HepG2 (cell line): ENCODE results near the gene FGD4. TPM values are rescaled to one million over a fixed set of nuclear protein-coding genes. Genes with fewer than 3 reads are reported as not detected.

ENCODE experiments used
- AKAP8 ChIP-seq: sonication (generic); formaldehyde crosslinking; IDR thresholded peaks from 2 replicates; pipeline ENCODE4 v1.5.1; 2020; ENCODE audit warnings: mild to moderate bottlenecking, missing genetic modification reagents
- ARNT2 ChIP-seq: sonication (generic); formaldehyde crosslinking; IDR thresholded peaks from 2 replicates; pipeline ENCODE4 v1.8.0; 2022; ENCODE audit warnings: mild to moderate bottlenecking, low read depth, missing genetic modification reagents, moderate library complexity
- ETV5 ChIP-seq: IDR thresholded peaks from 2 replicates; pipeline ENCODE4 v1.6.1; 2018; ENCODE audit warnings: missing biosample characterization, missing genetic modification reagents, inconsistent platforms, borderline replicate concordance
- FOXO1 ChIP-seq: sonication (generic); formaldehyde crosslinking; IDR thresholded peaks from 2 replicates; pipeline ENCODE4 v1.4.0; 2020; ENCODE audit warnings: missing genetic modification reagents
- MED13 ChIP-seq: sonication (generic); formaldehyde crosslinking; IDR thresholded peaks from 2 replicates; pipeline ENCODE4 v1.5.0; 2020; ENCODE audit warnings: missing genetic modification reagents
- MLXIP ChIP-seq: sonication (generic); formaldehyde crosslinking; IDR thresholded peaks from 2 replicates; pipeline ENCODE4 v1.9.0; 2021; ENCODE audit warnings: missing genetic modification reagents, borderline replicate concordance
- MZF1 ChIP-seq: sonication (generic); formaldehyde crosslinking; IDR thresholded peaks from 2 replicates; pipeline ENCODE4 v1.8.1; 2023; ENCODE audit warnings: mild to moderate bottlenecking, missing genetic modification reagents, borderline replicate concordance
- NFKB2 ChIP-seq: sonication (generic); formaldehyde crosslinking; IDR thresholded peaks from 2 replicates; pipeline ENCODE4 v1.4.0; 2020; ENCODE audit warnings: missing genetic modification reagents, borderline replicate concordance
- PAWR ChIP-seq: sonication (generic); formaldehyde crosslinking; IDR thresholded peaks from 2 replicates; pipeline ENCODE4 v1.4.0; 2020; ENCODE audit warnings: missing genetic modification reagents, mild to moderate bottlenecking, borderline replicate concordance
- PLRG1 ChIP-seq: fragments of 450-650 bp; conservative IDR thresholded peaks from 2 replicates; pipeline ENCODE4 v1.6.1; 2016
- SAFB2 ChIP-seq: sonication (generic); formaldehyde crosslinking; IDR thresholded peaks from 2 replicates; pipeline ENCODE4 v1.5.1; 2020; ENCODE audit warnings: missing genetic modification reagents, low read depth, mild to moderate bottlenecking, borderline replicate concordance
- SOX13 ChIP-seq, 3 experiments: fragments of 450-650 bp in 1 of 3; sonication (generic) in 1 of 3; formaldehyde crosslinking in 1 of 3; IDR thresholded peaks in 2 of 3; conservative IDR thresholded peaks in 1 of 3; 2 replicates each; pipeline versions ENCODE4 v1.5.0 to v1.6.1; 2016 to 2020; ENCODE audit warnings: antibody characterized with exemption in 1 of 3, mild to moderate bottlenecking in 1 of 3, missing compliant biosample characterization in 1 of 3, missing genetic modification reagents in 1 of 3, moderate library complexity in 1 of 3
- SOX5 ChIP-seq: IDR thresholded peaks from 2 replicates; pipeline ENCODE4 v1.6.1; 2016; ENCODE audit warnings: borderline replicate concordance
- TBX3 ChIP-seq: fragments of 450-650 bp; IDR thresholded peaks from 2 replicates; pipeline ENCODE4 v1.6.1; 2017; ENCODE audit warnings: antibody characterized with exemption, mild to moderate bottlenecking, inconsistent platforms, borderline replicate concordance
- YEATS4 ChIP-seq: sonication (generic); formaldehyde crosslinking; IDR thresholded peaks from 2 replicates; pipeline ENCODE4 v1.4.0; 2020; ENCODE audit warnings: missing genetic modification reagents, borderline replicate concordance
- ZBTB10 ChIP-seq: sonication (generic); formaldehyde crosslinking; IDR thresholded peaks from 2 replicates; pipeline ENCODE4 v1.4.0; 2020; ENCODE audit warnings: missing genetic modification reagents, borderline replicate concordance
- ZFP62 ChIP-seq: sonication (generic); formaldehyde crosslinking; IDR thresholded peaks from 2 replicates; pipeline ENCODE4 v1.4.0; 2020; ENCODE audit warnings: missing genetic modification reagents
- ZNF883 ChIP-seq: sonication (generic); formaldehyde crosslinking; IDR thresholded peaks from 2 replicates; pipeline ENCODE4 v1.5.1; 2020; ENCODE audit warnings: mild to moderate bottlenecking, missing genetic modification reagents; ENCODE audit errors: not compliant biosample characterization
- ZSCAN31 ChIP-seq: sonication (generic); formaldehyde crosslinking; IDR thresholded peaks from 2 replicates; pipeline ENCODE4 v1.5.0; 2020; ENCODE audit warnings: low read depth, mild to moderate bottlenecking, missing genetic modification reagents
- ZSCAN9 ChIP-seq: IDR thresholded peaks from 2 replicates; pipeline ENCODE4 v1.6.1; 2016; ENCODE audit warnings: borderline replicate concordance
- polyA plus RNA-seq, 8 experiments: library from polyadenylated mRNA; depleted of rRNA in 3 of 8; stranded (reverse) in 7 of 8; unstranded in 1 of 8; fragments of >200 nt; fragmentation: Illumina TruSeq in 4 of 8; extraction: Trizol in 4 of 8; gene quantifications; 2 replicates each; pipeline versions ENCODE4 v1.2.1 to v1.2.3, GENCODE V29; 2011 to 2016; ENCODE audit warnings: low read depth in 4 of 8, missing spikeins in 1 of 8, mixed read lengths in 1 of 8; ENCODE audit not compliant: insufficient read depth in 1 of 8
- total RNA-seq, 5 experiments: library from RNA; depleted of rRNA; stranded (reverse); fragments of >200 nt; fragmentation: Illumina TruSeq; extraction: Trizol; gene quantifications; 2 replicates each; pipeline ENCODE4 v1.2.3, GENCODE V29; 2016; ENCODE audit warnings: low read depth in 1 of 5
- TF ChIP-seq, protein P1 (sequence below): sonication (generic); formaldehyde crosslinking; IDR thresholded peaks from 2 replicates; pipeline ENCODE4 v1.8.0; 2022; ENCODE audit warnings: mild to moderate bottlenecking, missing genetic modification reagents, moderate library complexity
- TF ChIP-seq, protein P2 (sequence below): sonication (generic); formaldehyde crosslinking; IDR thresholded peaks from 2 replicates; pipeline ENCODE4 v1.4.0; 2020; ENCODE audit warnings: missing genetic modification reagents, low read depth, mild to moderate bottlenecking, borderline replicate concordance

Gene FGD4
- total and polyA plus RNA-seq, 2 of the 13 experiments (the other 11 are each of a cell fraction or from before 2014, with no cell fraction given): 4.6 to 6.6 TPM

- TF ChIP-seq, protein P1, sequence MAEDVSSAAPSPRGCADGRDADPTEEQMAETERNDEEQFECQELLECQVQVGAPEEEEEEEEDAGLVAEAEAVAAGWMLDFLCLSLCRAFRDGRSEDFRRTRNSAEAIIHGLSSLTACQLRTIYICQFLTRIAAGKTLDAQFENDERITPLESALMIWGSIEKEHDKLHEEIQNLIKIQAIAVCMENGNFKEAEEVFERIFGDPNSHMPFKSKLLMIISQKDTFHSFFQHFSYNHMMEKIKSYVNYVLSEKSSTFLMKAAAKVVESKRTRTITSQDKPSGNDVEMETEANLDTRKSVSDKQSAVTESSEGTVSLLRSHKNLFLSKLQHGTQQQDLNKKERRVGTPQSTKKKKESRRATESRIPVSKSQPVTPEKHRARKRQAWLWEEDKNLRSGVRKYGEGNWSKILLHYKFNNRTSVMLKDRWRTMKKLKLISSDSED (CRISPR knock-in tag): no peak
- no peak; the same call in 1 of the 2 replicates for TF ChIP-seq SAFB2 (CRISPR knock-in tag)
- TF ChIP-seq ETV5 (CRISPR knock-in tag): peak; percentile 16; the same call in 1 of the 2 replicates
- no peak for TF ChIP-seq MED13 (CRISPR knock-in tag)
- TF ChIP-seq ZNF883 (CRISPR knock-in tag): no peak
- no peak for TF ChIP-seq MZF1 (CRISPR knock-in tag)
- TF ChIP-seq PLRG1: no peak
- TF ChIP-seq ZSCAN31 (CRISPR knock-in tag): 0 out of 2 replicates have a peak, but pooled peaks have one; percentile 32
- TF ChIP-seq SOX13 (IDR thresholded peaks at IDR 0.05): no peak
- TF ChIP-seq SOX13 (CRISPR knock-in tag; conservative IDR thresholded peaks at IDR 0.05 in 1 of 2, IDR thresholded peaks at IDR 0.05 in 1 of 2): peak in 1 of 2 experiments; percentile 69; a peak in 2 of 4 replicates
- TF ChIP-seq AKAP8 (CRISPR knock-in tag): no peak
- no peak for TF ChIP-seq TBX3
- TF ChIP-seq ZBTB10 (CRISPR knock-in tag): no peak
- TF ChIP-seq PAWR (CRISPR knock-in tag): no peak
- 0 out of 2 replicates have a peak, but pooled peaks have one; percentile 36 for TF ChIP-seq FOXO1
- no peak for TF ChIP-seq MLXIP (CRISPR knock-in tag)
- peak; percentile 39; the same call in 1 of the 2 replicates for TF ChIP-seq ARNT2 (CRISPR knock-in tag)
- TF ChIP-seq ZFP62: no peak
- TF ChIP-seq SOX5 (CRISPR knock-in tag): peak; percentile 70; the same call in 1 of the 2 replicates
- no peak for TF ChIP-seq NFKB2 (CRISPR knock-in tag)
- TF ChIP-seq ZSCAN9: 0 out of 2 replicates have a peak, but pooled peaks have one; percentile 16
- no peak for TF ChIP-seq YEATS4
- TF ChIP-seq, protein P2, sequence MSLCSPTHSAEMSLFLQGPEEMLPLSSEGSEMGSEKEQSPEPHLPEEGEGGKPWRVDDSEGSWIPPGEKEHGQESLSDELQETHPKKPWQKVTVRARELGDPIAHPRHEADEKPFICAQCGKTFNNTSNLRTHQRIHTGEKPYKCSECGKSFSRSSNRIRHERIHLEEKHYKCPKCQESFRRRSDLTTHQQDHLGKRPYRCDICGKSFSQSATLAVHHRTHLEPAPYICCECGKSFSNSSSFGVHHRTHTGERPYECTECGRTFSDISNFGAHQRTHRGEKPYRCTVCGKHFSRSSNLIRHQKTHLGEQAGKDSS: no peak
Observed at GRCh38 chr12:32501835-32502333, 102.5 kb downstream of the FGD4 start (continued).
